IMR-90 (cell line): ENCODE measurements around the gene OSBPL9. TPM values are rescaled to one million over a fixed set of nuclear protein-coding genes. Genes with fewer than 3 reads are reported as not detected.

ENCODE experiments used
- ATAC-seq: fragments of 200-7000 bp; cut with Tn5 transposase; 2 replicates; pipeline ENCODE4 v1.9.1; 2020; ENCODE audit warnings: low read depth, mild to moderate bottlenecking, moderate library complexity
- BruUV-seq: library from RNA; stranded (reverse); fragments of 400-500 nt; replicated peaks from 2 replicates; lab custom pipeline; 2021; lab: Mats Ljungman, UMichigan
- CTCF ChIA-PET: fragments of 300-600 bp; formaldehyde crosslinking; extraction: SDS; loops from one replicate; lab custom pipeline; 2021; ENCODE audit warnings: antibody characterized with exemption; lab: Yijun Ruan, JAX
- POLR2A ChIA-PET: fragments of 300-600 bp; sonication (Branson Sonifier 250); formaldehyde crosslinking; loops from one replicate; lab custom pipeline; 2022; ENCODE audit warnings: antibody characterized with exemption; ENCODE audit not compliant: unreplicated experiment; lab: Charles Lee
- DNase-seq: peaks from one replicate; pipeline ENCODE4 v3.0.0; 2013
- H2AFZ ChIP-seq: replicated peaks from 2 replicates; pipeline ENCODE3; 2013; ENCODE audit warnings: low read length, mild to moderate bottlenecking; ENCODE audit not compliant: poor library complexity
- H2AK5ac ChIP-seq: 2 replicates; pipeline ENCODE4 v1.6.1; 2013; ENCODE audit warnings: low read depth, low read length, inconsistent platforms
- H2AK9ac ChIP-seq: replicated peaks from 2 replicates; pipeline ENCODE3; 2013; ENCODE audit warnings: mild to moderate bottlenecking, low read depth, low read length, moderate library complexity; ENCODE audit not compliant: poor library complexity
- H2BK120ac ChIP-seq: 2 replicates; pipeline ENCODE4 v1.6.1; 2013; ENCODE audit warnings: low read depth, low read length, inconsistent platforms
- H2BK15ac ChIP-seq: 3 replicates; pipeline ENCODE4 v1.6.1; 2013; ENCODE audit warnings: low read depth, low read length, inconsistent platforms
- H2BK20ac ChIP-seq: 2 replicates; pipeline ENCODE4 v1.6.1; 2013; ENCODE audit warnings: low read depth, mild to moderate bottlenecking, inconsistent platforms, low read length, moderate library complexity
- H2BK5ac ChIP-seq: 2 replicates; pipeline ENCODE4 v1.6.1; 2013; ENCODE audit warnings: mild to moderate bottlenecking, low read depth, low read length, inconsistent platforms; ENCODE audit not compliant: poor library complexity, severe bottlenecking
- H3K14ac ChIP-seq: replicated peaks from 2 replicates; pipeline ENCODE4 v1.6.1; 2013; ENCODE audit warnings: low read depth, low read length, inconsistent platforms
- H3K18ac ChIP-seq: 2 replicates; pipeline ENCODE4 v1.6.1; 2013; ENCODE audit warnings: low read depth, low read length, control low read depth
- H3K23ac ChIP-seq: 2 replicates; pipeline ENCODE4 v1.6.1; 2013; ENCODE audit warnings: low read depth, low read length, inconsistent platforms
- H3K27ac ChIP-seq: 2 replicates; pipeline ENCODE4 v1.5.1; 2013; ENCODE audit warnings: mild to moderate bottlenecking, control low read depth, low read length; ENCODE audit not compliant: insufficient read depth
- H3K27me3 ChIP-seq: 2 replicates; pipeline ENCODE4 v1.6.1; 2013; ENCODE audit warnings: low read length; ENCODE audit not compliant: control insufficient read depth, insufficient read depth
- H3K36me3 ChIP-seq: 2 replicates; pipeline ENCODE4 v1.6.1; 2013; ENCODE audit warnings: low read length, mixed read lengths; ENCODE audit not compliant: control insufficient read depth, insufficient read depth
- H3K4ac ChIP-seq: 2 replicates; pipeline ENCODE4 v1.6.1; 2013; ENCODE audit warnings: low read depth, low read length, inconsistent platforms
- H3K4me1 ChIP-seq: 2 replicates; pipeline ENCODE4 v1.6.1; 2013; ENCODE audit warnings: low read length, mixed read lengths; ENCODE audit not compliant: control insufficient read depth, insufficient read depth
- H3K4me2 ChIP-seq: 2 replicates; pipeline ENCODE4 v1.6.1; 2013; ENCODE audit warnings: low read depth, mild to moderate bottlenecking, control low read depth, low read length, moderate library complexity
- H3K4me3 ChIP-seq: 2 replicates; pipeline ENCODE4 v1.5.1; 2013; ENCODE audit warnings: low read depth, mild to moderate bottlenecking, control low read depth, low read length, moderate library complexity; ENCODE audit not compliant: insufficient read depth
- H3K56ac ChIP-seq: 2 replicates; pipeline ENCODE4 v1.6.1; 2013; ENCODE audit warnings: low read length, inconsistent platforms; ENCODE audit not compliant: insufficient read depth; ENCODE audit errors: extremely low read depth
- H3K79me1 ChIP-seq, 2 experiments: 2 replicates each; pipeline ENCODE4 v1.6.1; 2013; ENCODE audit warnings: low read length in 2 of 2, inconsistent platforms in 1 of 2, low read depth in 1 of 2
- H3K9ac ChIP-seq: 2 replicates; pipeline ENCODE4 v1.6.1; 2013; ENCODE audit warnings: low read depth, low read length, control low read depth
- H3K9me1 ChIP-seq: 2 replicates; pipeline ENCODE4 v1.6.1; 2013; ENCODE audit warnings: low read length, inconsistent platforms; ENCODE audit not compliant: insufficient read depth
- H3K9me3 ChIP-seq: 2 replicates; pipeline ENCODE4 v1.6.1; 2013; ENCODE audit warnings: low read length; ENCODE audit not compliant: control insufficient read depth, insufficient read depth
- H4K20me1 ChIP-seq: 2 replicates; pipeline ENCODE4 v1.6.1; 2013; ENCODE audit warnings: low read length, inconsistent platforms; ENCODE audit not compliant: insufficient read depth
- H4K5ac ChIP-seq: 2 replicates; pipeline ENCODE4 v1.6.1; 2013; ENCODE audit warnings: mild to moderate bottlenecking, low read depth, low read length, control low read depth
- H4K8ac ChIP-seq, 2 experiments: 2 replicates each; pipeline ENCODE4 v1.6.1; 2013; ENCODE audit warnings: low read depth in 2 of 2, low read length in 2 of 2, control low read depth in 1 of 2, inconsistent platforms in 1 of 2
- H4K91ac ChIP-seq: 2 replicates; pipeline ENCODE4 v1.6.1; 2013; ENCODE audit warnings: low read depth, low read length, inconsistent platforms; ENCODE audit not compliant: insufficient read depth
- CHD1 ChIP-seq: IDR thresholded peaks from 2 replicates; pipeline ENCODE4 v1.6.1; 2012; ENCODE audit warnings: low read depth, low read length, improper control_type of control experiment
- MAFK ChIP-seq: IDR thresholded peaks from 2 replicates; pipeline ENCODE4 v1.6.1; 2012; ENCODE audit warnings: low read depth, low read length, improper control_type of control experiment
- MAZ ChIP-seq: IDR thresholded peaks from 2 replicates; pipeline ENCODE4 v1.6.1; 2012; ENCODE audit warnings: low read depth, mild to moderate bottlenecking, low read length, improper control_type of control experiment, moderate library complexity, borderline replicate concordance
- MXI1 ChIP-seq: IDR thresholded peaks from 2 replicates; pipeline ENCODE4 v1.6.1; 2012; ENCODE audit warnings: low read depth, mild to moderate bottlenecking, low read length, moderate library complexity, borderline replicate concordance
- NFE2L2 ChIP-seq: fragments of 150-350 bp; IDR thresholded peaks from 2 replicates; pipeline ENCODE4 v1.6.1; 2016; ENCODE audit warnings: low read depth, mild to moderate bottlenecking, low read length
- RAD21 ChIP-seq: IDR thresholded peaks from 2 replicates; pipeline ENCODE4 v1.6.1; 2012; ENCODE audit warnings: low read length, improper control_type of control experiment
- RCOR1 ChIP-seq: IDR thresholded peaks from 2 replicates; pipeline ENCODE4 v1.6.1; 2012; ENCODE audit warnings: mild to moderate bottlenecking, low read length, improper control_type of control experiment; ENCODE audit not compliant: insufficient replicate concordance
- RFX5 ChIP-seq: IDR thresholded peaks from 2 replicates; pipeline ENCODE4 v1.8.0; 2012; ENCODE audit warnings: low read depth, mild to moderate bottlenecking, low read length, moderate library complexity
- WGBS, 2 experiments: methylation state at CpG; one replicate each; pipeline versions ENCODE4 v1.1.5 to v1.1.7; 2013; ENCODE audit warnings: missing lambda C conversion rate in 2 of 2; ENCODE audit not compliant: insufficient read length in 1 of 2; ENCODE audit errors: extremely low coverage in 2 of 2; 5-methylcytosine and 5-hydroxymethylcytosine counted together
- dilution Hi-C: fragments of 300-500 bp; cut with HindIII; formaldehyde crosslinking; loops from one replicate; pipeline ENCODE4 v1.14.3; 2018; ENCODE audit warnings: low sequenced_read_pairs; ENCODE audit not compliant: unreplicated experiment
- in situ Hi-C: fragments of 300-500 bp; cut with MboI; formaldehyde crosslinking; loops from 3 replicates; pipeline ENCODE4 v1.14.3; 2019; ENCODE audit warnings: low sequenced_read_pairs, inconsistent platforms, mixed read lengths
- intact Hi-C: fragments of 100-400 bp; cut with micrococcal nuclease; formaldehyde crosslinking; loops from 2 replicates; pipeline ENCODE4 v1.10.0; 2022
- polyA plus RNA-seq, 3 experiments: library from polyadenylated mRNA; depleted of rRNA; stranded (reverse); fragments of >200 nt; gene quantifications; 2 replicates each; pipeline ENCODE4 v1.2.3, GENCODE V29; 2012; ENCODE audit warnings: low replicate concordance in 1 of 3
- total RNA-seq: library from RNA; depleted of rRNA; stranded (reverse); fragments of >200 nt; gene quantifications from 2 replicates; pipeline ENCODE4 v1.2.3, GENCODE V29; 2012
- TF ChIP-seq, protein P1 (sequence below): fragments of 150-350 bp; IDR thresholded peaks from 2 replicates; pipeline ENCODE4 v1.6.1; 2017; ENCODE audit warnings: mild to moderate bottlenecking, antibody characterized with exemption, low read length, low read depth

OSBPL9 gene
- total and polyA plus RNA-seq, 2 of the 4 experiments (the other 2 are of a cell fraction): 51.4 to 127 TPM

- Histone ChIP-seq H4K8ac (no peak overlapping the region), H2AK9ac (no peak overlapping the region), H3K14ac (no peak overlapping the region), H4K91ac (no peak overlapping the region), H3K56ac (no peak overlapping the region), H3K79me1 (peaks cover 28 to 52% of the 10 kb centered on the region in 2 experiments), H3K23ac (no peak overlapping the region), H4K20me1 (no peaks in the 10 kb centered on the region; the same call in 1 of the 2 replicates), H3K4ac (no peak overlapping the region), H3K4me3 (no peak overlapping the region), H2AFZ (no peak overlapping the region), H3K9ac (no peak overlapping the region), H2BK15ac (no peak overlapping the region), H3K4me1 (peaks cover 7% of the 10 kb centered on the region; the same call in 1 of the 2 replicates), H3K9me3 (no peaks in the 10 kb centered on the region), H3K36me3 (peaks cover 4% of the 10 kb centered on the region; the same call in 1 of the 2 replicates), H3K27ac (no peak overlapping the region), H3K27me3 (no peaks in the 10 kb centered on the region), H3K9me1 (peaks cover 6% of the 10 kb centered on the region), H3K4me2 (no peak overlapping the region), H3K18ac (no peak overlapping the region), H4K5ac (no peak overlapping the region), H2AK5ac (no peak overlapping the region), H2BK20ac (no peak overlapping the region), H2BK120ac (no peak overlapping the region), H2BK5ac (no peak overlapping the region)
- BruUV-seq: no TSS peak
- ATAC-seq (no peak), DNase-seq (no peak)
- ChIA-PET CTCF (no interaction called here), POLR2A (no interaction called here)
- dilution Hi-C loops: no loop called here
- in situ Hi-C loops: no loop called here
- intact Hi-C loops: no loop called here
- no peak for TF ChIP-seq MXI1
- TF ChIP-seq CHD1: no peak
- TF ChIP-seq MAZ: no peak
- no peak for TF ChIP-seq MAFK
- no peak for TF ChIP-seq RFX5
- TF ChIP-seq, protein P1, sequence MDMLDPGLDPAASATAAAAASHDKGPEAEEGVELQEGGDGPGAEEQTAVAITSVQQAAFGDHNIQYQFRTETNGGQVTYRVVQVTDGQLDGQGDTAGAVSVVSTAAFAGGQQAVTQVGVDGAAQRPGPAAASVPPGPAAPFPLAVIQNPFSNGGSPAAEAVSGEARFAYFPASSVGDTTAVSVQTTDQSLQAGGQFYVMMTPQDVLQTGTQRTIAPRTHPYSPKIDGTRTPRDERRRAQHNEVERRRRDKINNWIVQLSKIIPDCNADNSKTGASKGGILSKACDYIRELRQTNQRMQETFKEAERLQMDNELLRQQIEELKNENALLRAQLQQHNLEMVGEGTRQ: no peak
- no peak for TF ChIP-seq NFE2L2
- TF ChIP-seq RCOR1: no peak
- TF ChIP-seq RAD21: no peak
- WGBS, 2 experiments: 100% methylated on average over 3 of the region's 4 CpGs; no CpG with 5 or more reads in 1 of the 2 experiments
Observed at GRCh38 chr1:51656374-51656773, 39.5 kb downstream of the OSBPL9 start.
